HL-60 (cell line): ENCODE data around the gene PIK3CA.

Experiments
- GABPA ChIP-seq: IDR thresholded peaks from 2 replicates; pipeline ENCODE4 v1.6.1; 2012; ENCODE audit warnings: low read depth
- POLR2AphosphoS5 ChIP-seq: IDR thresholded peaks from 2 replicates; pipeline ENCODE4 v1.6.1; 2012; ENCODE audit warnings: low read depth

- TF ChIP-seq POLR2AphosphoS5: no peak
- TF ChIP-seq GABPA: no peak
These were observed 99.3 kb downstream of the PIK3CA start for GRCh38 chr3:179247289-179248015.
